ENCODE data around the gene NKIRAS1.

The NKIRAS1 gene

DNA sequence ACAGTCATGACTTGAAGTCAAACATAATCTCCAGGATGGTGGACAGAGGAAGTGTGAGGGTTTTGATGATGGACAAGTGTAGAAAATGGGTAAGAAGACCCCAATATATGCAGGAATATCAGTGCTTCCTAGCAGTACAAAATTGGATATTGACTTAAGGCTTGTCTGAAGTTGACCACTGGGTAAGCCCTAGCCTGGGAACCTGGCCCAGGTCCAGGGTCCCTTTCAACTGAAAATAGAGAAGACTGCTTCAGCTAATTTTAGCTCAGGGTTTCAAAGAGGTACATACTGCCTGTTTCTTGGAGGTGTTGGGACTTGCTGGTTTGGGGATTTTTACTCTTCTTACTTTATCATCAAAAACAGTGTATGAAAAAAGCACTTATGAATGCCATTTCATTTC, 33.0 kb upstream of the NKIRAS1 start:
- no peak overlapping the region for H2BK12ac ChIP-seq (ENCODE audit: low read length in 2 of 2)
- no peaks in the 10 kb centered on the region for H3K27me3 ChIP-seq (ENCODE audit: control insufficient read depth in 1 of 2, insufficient read depth in 1 of 2, low read length in 2 of 2)
- no peak overlapping the region for H2AFZ ChIP-seq (ENCODE audit: low read depth, low read length)
- peaks cover 3% of the 10 kb centered on the region for H3K4me1 ChIP-seq (ENCODE audit: control insufficient read depth, insufficient read depth, low read depth, low read length)
- no peak overlapping the region for H3K14ac ChIP-seq (ENCODE audit: low read length in 2 of 2)
- H2AK5ac ChIP-seq (ENCODE audit: low read length, severe bottlenecking) = no peak overlapping the region
- peak; percentile 49 for DNase-seq
- peak overlapping the region; percentile 17 for H3K9ac ChIP-seq (ENCODE audit: low read length)
- H3K79me1 ChIP-seq (replicated peaks; ENCODE audit: low read length, poor library complexity, severe bottlenecking) = peaks cover 20% of the 10 kb centered on the region
- no peak overlapping the region for H3K4ac ChIP-seq (ENCODE audit: low read depth in 1 of 2, low read length in 2 of 2)
- no peak overlapping the region for H3K23ac ChIP-seq (ENCODE audit: low read length in 2 of 2)
- H3K18ac ChIP-seq (ENCODE audit: low read depth in 1 of 2, low read length in 2 of 2) = no peak overlapping the region
- H3K36me3 ChIP-seq (ENCODE audit: control insufficient read depth in 1 of 2, insufficient read depth in 2 of 2, low read depth in 1 of 2, low read length in 2 of 2) = peaks cover 0 to 5% of the 10 kb centered on the region in 2 experiments
- H2BK120ac ChIP-seq (ENCODE audit: low read depth, low read length) = no peak overlapping the region
- H4K8ac ChIP-seq (ENCODE audit: low read length) = no peak overlapping the region
- peak overlapping the region in 1 of 2 experiments; percentile 41 for H3K4me3 ChIP-seq (ENCODE audit: insufficient read depth in 1 of 2, low read depth in 1 of 2, low read length in 2 of 2)
- no peak overlapping the region for H2BK5ac ChIP-seq (ENCODE audit: low read depth, low read length, poor library complexity, severe bottlenecking)
- H2BK15ac ChIP-seq (ENCODE audit: low read depth, poor library complexity, severe bottlenecking) = no peak overlapping the region
- H3K4me2 ChIP-seq (ENCODE audit: low read length, poor library complexity, severe bottlenecking) = no peak overlapping the region
- H3K27ac ChIP-seq (ENCODE audit: low read length, poor library complexity, severe bottlenecking) = no peak overlapping the region
- H4K91ac ChIP-seq (ENCODE audit: low read length) = no peak overlapping the region
- H3K9me3 ChIP-seq (ENCODE audit: control insufficient read depth, low read length) = no peaks in the 10 kb centered on the region

DNA sequence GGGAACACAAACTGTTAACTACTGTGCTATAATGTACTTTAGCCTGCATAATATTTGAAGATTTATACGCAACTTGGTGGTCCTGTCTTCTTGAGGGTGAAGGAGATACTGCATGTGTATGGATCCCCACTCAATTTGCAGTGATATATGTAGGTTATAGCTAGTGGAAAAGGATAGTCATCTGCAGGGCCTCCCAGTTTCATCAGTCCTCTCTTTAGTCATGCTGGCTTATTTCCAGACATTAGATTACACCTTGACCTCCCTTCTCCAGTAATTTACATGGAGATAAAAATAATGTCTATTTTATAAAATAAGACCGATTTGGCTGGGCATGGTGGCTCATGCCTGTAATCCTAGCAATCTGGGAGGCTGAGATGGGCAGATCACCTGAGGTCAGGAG, 32.0 kb upstream of the NKIRAS1 start:
- H4K91ac ChIP-seq (ENCODE audit: low read length) = no peak overlapping the region
- peak; percentile 40 for DNase-seq
- no peak overlapping the region for H2BK120ac ChIP-seq (ENCODE audit: low read depth, low read length)
- H3K27ac ChIP-seq (ENCODE audit: low read length, poor library complexity, severe bottlenecking) = no peak overlapping the region
- H3K14ac ChIP-seq (ENCODE audit: low read length in 2 of 2) = no peak overlapping the region
- peaks cover 3% of the 10 kb centered on the region for H3K4me1 ChIP-seq (ENCODE audit: control insufficient read depth, insufficient read depth, low read depth, low read length)
- H3K4me2 ChIP-seq (ENCODE audit: low read length, poor library complexity, severe bottlenecking) = no peak overlapping the region
- H3K4ac ChIP-seq (ENCODE audit: low read depth in 1 of 2, low read length in 2 of 2) = no peak overlapping the region
- H3K18ac ChIP-seq (ENCODE audit: low read depth in 1 of 2, low read length in 2 of 2) = no peak overlapping the region
- 100% methylated on average over 2 of the region's 2 CpGs for WGBS
- peaks cover 17% of the 10 kb centered on the region for H3K79me1 ChIP-seq (replicated peaks; ENCODE audit: low read length, poor library complexity, severe bottlenecking)
- H3K36me3 ChIP-seq (ENCODE audit: control insufficient read depth in 1 of 2, insufficient read depth in 2 of 2, low read depth in 1 of 2, low read length in 2 of 2) = no peaks in the 10 kb centered on the region
- H2BK15ac ChIP-seq (ENCODE audit: low read depth, poor library complexity, severe bottlenecking) = no peak overlapping the region
- H3K23ac ChIP-seq (ENCODE audit: low read length in 2 of 2) = no peak overlapping the region
- H2AK5ac ChIP-seq (ENCODE audit: low read length, severe bottlenecking) = no peak overlapping the region
- no peak overlapping the region for H3K9ac ChIP-seq (ENCODE audit: low read length)
- no peaks in the 10 kb centered on the region for H3K27me3 ChIP-seq (ENCODE audit: control insufficient read depth in 1 of 2, insufficient read depth in 1 of 2, low read length in 2 of 2)
- no peaks in the 10 kb centered on the region for H3K9me3 ChIP-seq (ENCODE audit: control insufficient read depth, low read length)
- no peak overlapping the region for H2BK12ac ChIP-seq (ENCODE audit: low read length in 2 of 2)
- H3K4me3 ChIP-seq (ENCODE audit: insufficient read depth in 1 of 2, low read depth in 1 of 2, low read length in 2 of 2) = no peak overlapping the region
- no peak overlapping the region for H2AFZ ChIP-seq (ENCODE audit: low read depth, low read length)
- no peak overlapping the region for H2BK5ac ChIP-seq (ENCODE audit: low read depth, low read length, poor library complexity, severe bottlenecking)
- no peak overlapping the region for H4K8ac ChIP-seq (ENCODE audit: low read length)

- Histone ChIP-seq H3K79me1 (replicated peaks; ENCODE audit: low read length, poor library complexity, severe bottlenecking) (peaks cover 8% of the 10 kb centered on the region), H2BK12ac (ENCODE audit: low read length in 2 of 2) (peak overlapping the region in 1 of 2 experiments; percentile 29), H3K4me3 (ENCODE audit: insufficient read depth in 1 of 2, low read depth in 1 of 2, low read length in 2 of 2) (peak overlapping the region; percentile 91 to 94), H2BK5ac (ENCODE audit: low read depth, low read length, poor library complexity, severe bottlenecking) (no peak overlapping the region), H3K27ac (ENCODE audit: low read length, poor library complexity, severe bottlenecking) (peak overlapping the region; percentile 74), H3K18ac (ENCODE audit: low read depth in 1 of 2, low read length in 2 of 2) (peak overlapping the region; percentile 52 to 96), H4K91ac (ENCODE audit: low read length) (peak overlapping the region; percentile 59), H3K9me3 (ENCODE audit: control insufficient read depth, low read length) (no peaks in the 10 kb centered on the region), H4K8ac (ENCODE audit: low read length) (no peak overlapping the region), H2BK15ac (ENCODE audit: low read depth, poor library complexity, severe bottlenecking) (no peak overlapping the region), H3K27me3 (ENCODE audit: control insufficient read depth in 1 of 2, insufficient read depth in 1 of 2, low read length in 2 of 2) (no peaks in the 10 kb centered on the region), H3K4me2 (ENCODE audit: low read length, poor library complexity, severe bottlenecking) (peak overlapping the region; percentile 93), H3K4me1 (ENCODE audit: control insufficient read depth, insufficient read depth, low read depth, low read length) (peaks cover 3% of the 10 kb centered on the region), H3K14ac (ENCODE audit: low read length in 2 of 2) (peak overlapping the region in 1 of 2 experiments; percentile 18), H2BK120ac (ENCODE audit: low read depth, low read length) (peak overlapping the region; percentile 30), H3K23ac (ENCODE audit: low read length in 2 of 2) (no peak overlapping the region), H2AK5ac (ENCODE audit: low read length, severe bottlenecking) (no peak overlapping the region), H3K4ac (ENCODE audit: low read depth in 1 of 2, low read length in 2 of 2) (peak overlapping the region in 1 of 2 experiments; percentile 81), H3K9ac (ENCODE audit: low read length) (peak overlapping the region; percentile 97), H2AFZ (ENCODE audit: low read depth, low read length) (peak overlapping the region; percentile 59), H3K36me3 (ENCODE audit: control insufficient read depth in 1 of 2, insufficient read depth in 2 of 2, low read depth in 1 of 2, low read length in 2 of 2) (no peaks in the 10 kb centered on the region)
- under 1% methylated on average over 72 of the region's 87 CpGs for whole genome bisulfite sequencing
- DNase-seq = peak; percentile 95
Observed at GRCh38 chr3:23945913-23946687, 29.3 kb upstream of the NKIRAS1 start.

DNA sequence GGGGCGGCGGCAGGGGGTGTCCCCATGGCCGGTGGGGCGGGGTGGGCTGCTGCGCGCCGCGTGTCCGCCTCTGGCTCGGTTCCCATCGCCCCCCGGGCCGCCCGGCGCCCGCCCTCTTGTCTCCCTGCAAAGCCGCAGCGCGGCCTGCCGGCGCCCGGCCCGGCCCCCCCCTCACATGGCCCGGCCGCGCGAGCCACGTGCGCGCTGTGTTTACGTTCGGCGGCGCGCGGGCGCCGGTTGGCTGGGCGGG, 28.8 kb upstream of the NKIRAS1 start:
- H3K36me3 ChIP-seq (ENCODE audit: control insufficient read depth in 1 of 2, insufficient read depth in 2 of 2, low read depth in 1 of 2, low read length in 2 of 2) = no peaks in the 10 kb centered on the region
- H4K8ac ChIP-seq (ENCODE audit: low read length) = peak overlapping the region; percentile 68
- peak overlapping the region; percentile 85 for H3K9ac ChIP-seq (ENCODE audit: low read length)
- no peaks in the 10 kb centered on the region for H3K27me3 ChIP-seq (ENCODE audit: control insufficient read depth in 1 of 2, insufficient read depth in 1 of 2, low read length in 2 of 2)
- peak overlapping the region; percentile 80 to 91 for H3K4me3 ChIP-seq (ENCODE audit: insufficient read depth in 1 of 2, low read depth in 1 of 2, low read length in 2 of 2)
- H2BK120ac ChIP-seq (ENCODE audit: low read depth, low read length) = peak overlapping the region; percentile 93
- H3K18ac ChIP-seq (ENCODE audit: low read depth in 1 of 2, low read length in 2 of 2) = peak overlapping the region; percentile 68 to 95
- H2BK15ac ChIP-seq (ENCODE audit: low read depth, poor library complexity, severe bottlenecking) = peak overlapping the region; percentile 96
- DNase-seq = no peak
- H3K79me1 ChIP-seq (replicated peaks; ENCODE audit: low read length, poor library complexity, severe bottlenecking) = peaks cover 8% of the 10 kb centered on the region
- WGBS = 0% methylated on average over 25 of the region's 39 CpGs
- no peak overlapping the region for H2AK5ac ChIP-seq (ENCODE audit: low read length, severe bottlenecking)
- H4K91ac ChIP-seq (ENCODE audit: low read length) = peak overlapping the region; percentile 87
- H3K4me2 ChIP-seq (ENCODE audit: low read length, poor library complexity, severe bottlenecking) = peak overlapping the region; percentile 68
- H2BK5ac ChIP-seq (ENCODE audit: low read depth, low read length, poor library complexity, severe bottlenecking) = peak overlapping the region; percentile 80
- H2AFZ ChIP-seq (ENCODE audit: low read depth, low read length) = no peak overlapping the region
- H3K9me3 ChIP-seq (ENCODE audit: control insufficient read depth, low read length) = no peaks in the 10 kb centered on the region
- H3K4ac ChIP-seq (ENCODE audit: low read depth in 1 of 2, low read length in 2 of 2) = no peak overlapping the region
- H2BK12ac ChIP-seq (ENCODE audit: low read length in 2 of 2) = no peak overlapping the region
- H3K14ac ChIP-seq (ENCODE audit: low read length in 2 of 2) = peak overlapping the region in 1 of 2 experiments; percentile 88
- H3K4me1 ChIP-seq (ENCODE audit: control insufficient read depth, insufficient read depth, low read depth, low read length) = peaks cover 3% of the 10 kb centered on the region
- H3K23ac ChIP-seq (ENCODE audit: low read length in 2 of 2) = peak overlapping the region in 1 of 2 experiments; percentile 17
- no peak overlapping the region for H3K27ac ChIP-seq (ENCODE audit: low read length, poor library complexity, severe bottlenecking)

Measured in mesenchymal stem cell (in vitro differentiated cells and primary cell).